ENCODE measurements around the gene JADE2.
"Not testable (repeated sequence)": the region's sequence is repeated elsewhere in the genome, so short reads cannot be mapped to it uniquely, and the experiment has no call there.

The JADE2 gene

DNA sequence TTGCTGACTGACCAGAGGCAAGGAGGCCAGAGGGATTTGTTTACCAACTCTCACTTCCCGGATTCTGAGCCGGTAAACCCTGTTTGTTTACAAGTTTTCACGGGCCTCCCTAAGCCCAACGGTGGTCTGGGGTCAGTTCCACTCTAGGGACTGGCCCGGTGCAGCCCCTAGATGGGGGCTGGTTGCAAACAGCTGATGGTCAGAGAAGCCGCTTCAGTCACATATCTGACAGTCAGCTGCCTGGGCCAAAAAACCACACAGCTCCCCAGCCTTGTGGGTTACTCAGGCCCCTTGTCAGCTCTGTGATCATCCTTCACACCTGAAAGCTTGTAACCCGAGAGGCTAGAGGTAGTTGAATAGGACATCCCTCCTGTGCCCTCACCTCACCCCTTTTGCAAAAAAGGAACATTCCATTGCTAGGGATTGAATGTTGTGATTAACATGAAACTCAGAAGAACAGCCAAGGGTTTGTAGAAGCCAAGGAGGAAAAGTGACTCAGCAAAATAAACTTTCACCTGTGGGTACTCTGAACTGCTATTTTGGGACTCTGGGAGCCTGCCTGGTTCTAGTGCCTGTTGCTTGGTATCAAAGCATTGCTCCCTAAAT is 66.8 kb downstream of the JADE2 start:
- no peak for DNase-seq (ENCODE audit: low spot score)

DNA sequence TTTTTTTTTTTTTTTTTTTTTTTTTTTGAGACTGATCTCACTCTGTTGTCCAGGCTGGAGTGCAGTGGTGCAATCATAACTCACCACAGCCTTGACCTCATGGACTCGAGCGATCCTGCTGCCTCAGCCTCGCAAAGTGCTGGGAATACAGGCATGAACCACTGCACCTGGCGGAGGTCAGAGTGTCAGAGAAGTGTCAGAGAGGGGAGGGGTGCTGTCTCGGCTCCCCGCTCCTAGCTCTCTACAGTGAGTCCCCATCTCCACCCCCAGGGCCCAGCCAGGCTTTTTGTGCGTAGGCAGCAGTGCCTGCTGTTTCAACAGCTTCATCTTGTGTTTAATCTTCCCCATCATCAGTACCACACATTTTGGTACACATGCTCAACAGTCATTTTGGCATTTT is 68.9 kb downstream of the JADE2 start:
- DNase-seq (ENCODE audit: low spot score) = no peak

DNA sequence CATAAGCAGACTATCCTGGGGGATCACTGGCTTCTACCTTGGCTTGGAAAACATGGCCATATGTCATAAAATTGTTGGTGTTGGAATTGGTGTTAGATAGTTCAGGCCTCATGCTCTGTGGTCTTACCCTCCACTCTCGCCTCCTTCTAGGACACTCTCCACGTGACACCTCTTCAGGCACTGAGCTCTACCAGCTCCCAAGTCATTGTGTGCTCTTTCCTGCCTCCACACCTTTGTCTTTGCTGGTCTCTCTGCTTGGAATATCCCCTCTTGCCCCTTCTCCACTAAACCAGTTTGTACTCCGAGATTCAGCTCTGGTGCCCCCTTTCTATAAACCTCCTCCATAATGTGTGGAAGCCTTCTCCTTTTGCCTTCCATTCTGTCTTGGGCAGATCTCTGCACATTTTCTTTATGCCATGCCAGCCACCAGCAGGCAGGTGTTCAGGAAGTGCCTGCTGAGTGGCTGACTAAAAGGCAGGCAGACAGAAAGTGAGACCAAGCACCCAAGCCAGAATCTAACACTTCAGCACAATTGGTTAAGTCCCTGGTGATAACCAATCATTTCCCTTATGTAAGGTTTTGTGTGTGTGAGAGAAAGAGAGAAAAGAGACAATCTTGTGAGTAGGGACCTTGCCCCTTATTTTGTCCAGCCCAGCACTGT is 69.5 kb downstream of the JADE2 start:
- no peak for DNase-seq (ENCODE audit: low spot score)

DNA sequence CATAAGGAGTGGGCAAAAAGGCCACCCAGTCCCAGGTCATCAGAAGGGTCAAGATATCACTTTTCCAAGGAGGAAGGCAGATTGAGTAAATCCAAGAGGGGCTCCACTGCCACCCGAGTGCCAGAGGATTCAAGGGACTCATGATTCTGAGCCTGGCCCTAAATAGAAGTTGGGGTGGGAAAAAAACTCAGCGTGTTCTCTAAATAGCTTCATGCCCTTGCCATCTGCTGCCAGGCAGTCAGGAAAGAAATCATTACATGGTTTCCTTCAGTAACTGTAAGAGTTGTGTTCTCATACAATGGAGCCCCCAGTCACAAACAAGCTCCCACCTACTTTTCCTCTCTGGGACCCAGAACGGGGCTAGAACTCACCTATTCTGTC is 70.0 kb downstream of the JADE2 start:
- DNase-seq (ENCODE audit: low spot score) = no peak

DNA sequence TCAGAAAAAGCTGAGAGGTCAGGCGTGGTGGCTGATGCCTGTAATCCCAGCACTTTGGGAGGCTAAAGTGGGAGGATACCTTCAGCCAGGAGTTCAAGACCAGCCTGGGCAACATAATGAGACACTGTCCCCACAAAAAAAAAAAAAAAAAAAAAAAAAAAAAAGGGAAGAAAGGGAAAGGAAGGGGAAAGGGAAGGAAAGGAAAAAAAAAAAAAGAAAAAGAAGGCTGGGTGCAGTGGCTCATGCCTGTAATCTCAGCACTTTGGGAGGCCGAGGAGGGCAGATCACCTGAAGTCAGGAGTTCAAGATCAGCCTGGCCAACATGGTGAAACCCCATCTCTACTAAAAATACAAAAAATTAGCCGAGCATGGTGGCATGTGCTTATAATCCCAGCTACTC is 74.3 kb downstream of the JADE2 start:
- DNase-seq (ENCODE audit: low spot score) = not testable (repeated sequence)

DNA sequence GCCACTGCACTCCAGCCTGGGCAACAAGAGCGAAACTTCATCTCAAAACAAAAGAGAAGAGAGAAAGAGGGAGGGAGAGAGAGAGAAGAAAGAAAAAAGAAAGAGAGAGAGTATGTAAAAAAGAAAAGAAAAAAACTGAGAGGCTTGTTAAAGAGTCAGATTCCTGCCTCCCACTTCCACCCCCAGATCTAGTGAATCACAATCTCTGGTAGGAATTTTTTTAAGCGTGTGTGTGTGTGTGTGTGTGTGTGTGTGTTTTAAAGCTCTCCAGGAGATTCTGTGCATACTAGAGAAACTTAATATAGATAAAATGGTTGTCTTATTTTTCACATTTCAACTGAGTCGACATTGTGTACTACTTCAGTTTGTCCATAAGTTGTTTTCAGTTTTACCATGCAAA is 75.1 kb downstream of the JADE2 start:
- DNase-seq (ENCODE audit: low spot score) = no peak

DNA sequence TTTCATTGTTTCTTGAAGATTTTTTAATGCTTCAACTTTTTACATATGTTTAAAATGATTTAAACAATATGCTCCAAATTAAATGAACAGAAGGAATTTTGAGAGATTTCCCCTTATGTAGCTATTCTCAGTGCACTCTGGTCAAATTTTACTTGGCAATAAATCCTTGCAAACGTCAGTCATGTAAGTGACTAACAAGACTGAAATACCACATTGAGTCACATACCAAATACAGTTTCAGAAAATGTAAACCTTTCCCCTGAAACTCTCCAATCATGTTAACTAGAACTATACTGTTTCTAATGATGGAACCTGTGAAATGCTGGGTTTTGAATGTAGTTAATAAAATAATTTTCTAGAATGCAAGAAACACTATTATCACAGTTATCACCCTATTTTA is 77.6 kb downstream of the JADE2 start:
- no peak for DNase-seq (ENCODE audit: low spot score)

DNA sequence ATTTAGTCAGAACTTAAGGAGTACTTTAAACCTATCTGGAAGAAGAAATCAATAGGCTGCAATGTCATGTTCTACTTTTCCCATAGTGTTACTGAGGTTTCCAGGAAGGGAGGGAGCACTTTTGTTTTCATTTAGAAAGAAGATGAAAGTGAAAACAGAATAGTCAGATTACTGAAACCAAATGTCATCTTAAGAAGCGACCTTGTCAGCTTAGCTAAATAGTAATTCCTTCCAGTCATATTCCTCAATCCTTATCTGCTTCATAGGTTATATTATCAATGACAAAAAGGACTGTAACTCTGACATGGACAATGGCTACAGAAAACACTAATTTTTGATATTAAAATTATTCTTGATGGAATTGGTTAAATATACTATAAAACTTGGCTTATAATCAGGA is 79.4 kb downstream of the JADE2 start:
- no peak for DNase-seq (ENCODE audit: low spot score)

DNA sequence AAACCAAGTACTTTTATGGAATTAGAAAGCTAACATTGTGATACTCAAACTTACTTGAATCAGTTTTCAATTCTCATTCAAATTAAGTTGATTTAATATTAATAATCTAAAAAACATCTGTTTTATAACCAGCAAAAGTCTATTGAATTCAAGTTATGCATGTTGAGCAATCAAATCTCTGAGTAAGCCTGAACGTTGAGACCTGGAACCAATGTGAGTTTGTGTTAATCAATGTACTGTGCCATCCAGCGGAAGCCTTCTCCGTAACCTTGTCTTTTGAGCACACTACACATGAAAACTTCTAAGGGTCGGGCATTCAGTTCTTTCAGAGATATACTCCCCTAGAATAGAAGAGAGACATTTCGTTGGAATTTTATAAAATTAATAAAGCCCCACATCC is 81.3 kb downstream of the JADE2 start:
- DNase-seq (ENCODE audit: low spot score) = no peak

DNA sequence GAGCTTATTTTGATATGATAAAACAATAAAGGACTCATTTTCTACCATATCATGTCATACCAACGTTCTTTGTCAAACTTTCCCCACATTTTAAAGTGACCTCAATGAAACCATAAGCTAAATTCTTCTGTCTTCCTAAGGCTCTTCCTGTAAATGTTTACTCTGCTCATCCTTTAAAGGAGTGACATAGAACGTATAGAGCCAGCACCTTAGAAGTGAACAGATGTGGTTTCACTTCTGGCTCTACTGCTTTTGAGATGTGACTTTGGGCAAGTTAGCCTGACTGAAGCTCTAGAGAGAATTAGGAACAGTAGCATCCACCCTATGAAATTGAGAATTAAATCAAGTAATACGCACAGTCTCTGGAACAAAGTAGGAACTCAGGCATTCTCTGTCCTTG is 83.1 kb downstream of the JADE2 start:
- no peak for DNase-seq (ENCODE audit: low spot score)

DNA sequence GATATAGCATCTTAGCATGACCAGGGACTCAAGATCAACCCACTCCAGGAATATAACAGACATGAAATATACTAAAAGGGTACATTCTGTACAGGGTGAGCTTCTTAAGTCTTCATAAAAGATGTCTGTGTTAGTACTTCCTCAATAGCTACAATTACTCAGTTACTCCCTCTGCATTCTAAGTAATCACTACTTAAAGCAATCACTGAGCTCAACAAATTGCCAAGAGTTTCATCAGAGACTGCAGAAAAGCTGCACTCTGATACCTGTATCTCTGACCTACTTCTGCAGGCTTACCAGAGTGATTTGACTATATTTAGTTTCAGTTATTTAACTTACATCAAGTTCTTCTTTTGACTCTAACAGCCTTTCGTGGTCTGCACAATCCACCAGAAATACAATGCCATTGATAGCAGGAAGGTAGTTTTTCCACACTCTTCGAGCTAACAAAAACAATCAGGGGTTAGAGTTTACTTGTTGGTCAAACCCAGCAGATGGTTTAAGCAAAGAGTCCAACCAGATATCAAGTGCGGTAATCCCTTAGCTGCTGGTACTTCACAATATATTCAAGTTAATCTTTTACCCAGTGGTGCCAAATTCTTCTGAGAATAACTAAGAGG is 83.9 kb downstream of the JADE2 start:
- DNase-seq (ENCODE audit: low spot score) = no peak

DNA sequence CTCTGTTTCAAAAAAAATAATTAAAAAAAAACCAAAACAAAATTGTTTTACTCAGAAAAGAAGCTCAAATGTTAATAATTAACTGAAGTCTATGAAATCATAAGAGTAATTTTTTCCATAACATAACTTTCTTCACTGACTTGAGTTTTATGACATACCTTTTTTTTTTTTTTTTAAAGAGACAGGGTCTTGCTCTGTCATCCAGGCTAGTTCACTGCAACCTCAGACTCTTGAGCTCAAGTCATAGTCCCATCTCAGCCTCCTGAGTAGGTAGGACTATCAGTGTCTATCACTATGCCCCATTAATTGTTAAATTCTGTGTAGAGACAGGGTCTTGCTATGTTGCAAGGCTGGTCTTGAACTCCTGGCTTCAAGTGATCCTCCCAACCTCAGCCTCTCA is 85.3 kb downstream of the JADE2 start:
- DNase-seq (ENCODE audit: low spot score) = no peak

DNA sequence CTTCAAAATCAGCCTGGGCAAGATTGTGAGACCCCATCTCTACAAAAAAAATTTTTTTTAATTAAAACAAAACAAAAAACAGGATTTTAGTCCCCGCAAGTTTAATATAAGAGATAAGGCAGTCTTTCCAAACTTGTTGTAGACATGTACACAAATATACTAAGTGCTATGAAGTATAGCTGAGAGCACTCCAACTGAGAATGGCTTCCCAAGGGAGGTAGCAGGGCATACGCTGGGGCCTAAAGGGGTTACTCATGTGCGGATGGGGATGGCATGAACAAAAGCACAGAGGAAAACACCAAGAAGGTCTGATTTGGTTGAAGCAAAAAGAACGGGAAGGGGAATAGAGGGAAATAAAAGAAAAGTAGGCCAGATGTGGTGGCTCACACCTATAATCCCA is 86.0 kb downstream of the JADE2 start:
- DNase-seq (ENCODE audit: low spot score) = no peak

DNA sequence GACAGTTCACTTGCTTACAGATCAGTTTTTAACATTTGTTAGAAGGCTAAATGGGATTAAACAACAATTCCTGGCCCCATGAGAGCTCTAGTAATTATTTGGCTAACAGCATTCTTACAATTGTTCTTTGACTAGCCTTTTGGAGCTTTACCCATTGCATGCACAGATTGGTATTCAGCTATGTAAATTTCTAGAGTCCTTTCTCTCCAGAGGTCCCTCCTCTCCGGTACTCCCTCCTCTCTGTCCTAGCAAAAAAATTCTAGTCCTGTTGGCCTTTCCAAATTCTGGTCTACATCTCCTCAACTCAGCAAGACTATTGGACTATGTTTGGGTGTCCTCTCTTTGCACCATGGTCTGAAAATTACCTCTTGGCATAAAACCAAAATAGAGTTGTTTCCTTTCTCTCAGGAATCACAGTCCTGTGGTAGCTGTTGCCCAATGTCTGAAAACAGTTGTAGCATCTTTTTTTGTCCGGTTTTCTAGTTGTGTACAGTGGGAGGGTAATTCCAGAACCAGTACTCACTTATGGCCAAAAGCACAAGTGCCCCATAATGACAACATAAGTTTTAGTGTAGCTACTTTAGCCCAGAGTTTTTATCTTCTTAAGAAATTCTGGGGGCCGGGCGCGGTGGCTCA is 89.1 kb downstream of the JADE2 start:
- DNase-seq (ENCODE audit: low spot score) = no peak

DNA sequence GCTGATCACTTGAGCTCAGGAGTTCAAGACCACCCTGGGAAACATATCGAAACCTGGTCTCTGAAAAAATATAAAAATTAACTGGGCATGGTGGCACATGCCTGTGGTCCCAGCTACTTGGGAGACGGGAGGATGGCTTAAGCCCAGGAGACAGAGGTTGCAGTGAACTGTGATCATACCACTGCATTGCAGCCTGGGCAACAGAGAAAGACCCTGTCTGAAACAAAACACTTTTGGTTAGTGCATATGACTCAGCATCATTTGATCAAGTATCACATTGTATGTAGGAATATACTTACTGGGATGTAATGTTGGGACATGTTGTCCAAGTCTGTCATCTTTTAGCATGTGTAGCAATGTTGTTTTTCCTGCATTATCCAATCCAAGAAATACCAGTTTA is 95.2 kb downstream of the JADE2 start:
- DNase-seq (ENCODE audit: low spot score) = no peak

DNA sequence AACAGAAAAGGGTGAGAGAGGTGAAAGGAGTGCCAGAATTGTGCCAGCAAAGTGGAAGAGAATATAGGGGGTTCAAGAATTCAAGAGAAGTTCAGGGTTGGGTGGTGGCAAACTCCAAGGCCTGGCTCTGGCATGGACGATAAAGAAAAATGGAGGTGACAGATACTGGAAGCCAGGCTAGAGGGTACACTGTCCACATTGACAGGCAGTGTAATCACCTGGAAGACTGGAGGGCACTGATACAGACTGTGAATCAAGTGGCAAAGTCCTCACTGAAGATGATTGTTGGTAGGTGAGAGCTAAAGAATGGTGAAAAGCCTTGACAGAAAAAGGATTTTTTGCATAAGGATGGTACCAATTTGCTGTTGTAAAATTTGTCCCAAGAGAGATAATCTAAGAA is 100.1 kb downstream of the JADE2 start:
- no peak for DNase-seq (ENCODE audit: low spot score)

DNA sequence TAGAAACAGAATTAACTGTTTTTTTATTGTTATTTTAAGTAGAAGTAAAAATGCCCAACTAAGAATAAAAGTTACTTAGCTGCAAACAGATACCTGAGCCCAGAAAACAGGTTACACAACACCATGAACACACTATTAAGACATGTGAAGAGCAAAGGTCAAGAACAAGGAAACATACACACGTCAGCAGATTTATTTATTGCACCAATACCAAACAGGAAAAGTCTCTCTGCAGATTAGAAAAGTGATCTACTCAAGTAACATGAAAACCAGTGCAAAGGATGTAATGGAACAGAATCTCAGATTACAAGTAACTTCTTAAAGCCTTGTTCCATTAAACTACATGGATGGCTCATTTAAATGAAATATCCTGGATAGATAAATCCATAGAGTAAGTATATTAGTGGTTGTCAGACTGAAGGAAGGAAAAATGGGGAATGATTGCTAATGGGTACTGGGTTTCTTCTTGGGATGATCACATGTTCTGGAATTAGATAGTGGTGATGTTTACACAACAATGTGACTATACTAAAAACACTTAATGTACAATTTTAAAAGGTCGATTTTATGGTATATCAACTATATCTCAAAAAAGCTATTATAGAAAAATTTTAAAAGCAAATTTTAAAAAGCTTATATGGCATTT is 101.0 kb downstream of the JADE2 start:
- DNase-seq (ENCODE audit: low spot score) = no peak
